Neural cell (in vitro differentiated cells): Measurements from ENCODE around the gene PLEKHA5. TPM values are rescaled to one million over a fixed set of nuclear protein-coding genes. Genes with fewer than 3 reads are reported as not detected.

Source experiments
- H2AFZ ChIP-seq: fragments of 200-600, 300-800 bp; sonication (generic), shearing (Covaris generic); 2 replicates; pipeline ENCODE4 v1.6.0; 2014; ENCODE audit warnings: low read depth, mild to moderate bottlenecking, antibody characterized with exemption, low read length, moderate library complexity
- H3F3A ChIP-seq: fragments of 200-600 bp; shearing (Covaris generic); 2 replicates; pipeline ENCODE4 v1.6.1; 2016; ENCODE audit warnings: mild to moderate bottlenecking, moderate library complexity, mixed read lengths, antibody characterized with exemption, low read length; ENCODE audit not compliant: insufficient read depth, poor library complexity, severe bottlenecking
- H3K27ac ChIP-seq: fragments of 200-600, 300-800 bp; sonication (generic), shearing (Covaris generic); 2 replicates; pipeline ENCODE4 v1.5.1; 2014; ENCODE audit warnings: mild to moderate bottlenecking, low read length, moderate library complexity
- H3K27me3 ChIP-seq: fragments of 300-800, 200-600 bp; sonication (generic), shearing (Covaris generic); 2 replicates; pipeline ENCODE4 v1.6.0; 2014; ENCODE audit warnings: mild to moderate bottlenecking, low read depth, low read length, moderate library complexity; ENCODE audit not compliant: insufficient read depth
- H3K36me3 ChIP-seq: fragments of 300-800, 200-600 bp; sonication (generic), shearing (Covaris generic); 2 replicates; pipeline ENCODE4 v1.5.1; 2014; ENCODE audit warnings: mild to moderate bottlenecking, antibody characterized with exemption, low read length, moderate library complexity; ENCODE audit not compliant: insufficient read depth
- H3K4me2 ChIP-seq: fragments of 300-800, 200-600 bp; sonication (generic), shearing (Covaris generic); 2 replicates; pipeline ENCODE4 v1.6.0; 2014; ENCODE audit warnings: mild to moderate bottlenecking, low read length
- H3K4me3 ChIP-seq: fragments of 300-800, 200-600 bp; sonication (generic), shearing (Covaris generic); 2 replicates; pipeline ENCODE4 v1.5.1; 2014; ENCODE audit warnings: mild to moderate bottlenecking, low read length, moderate library complexity
- H3K79me2 ChIP-seq: fragments of 200-600 bp; shearing (Covaris generic); replicated peaks from 2 replicates; pipeline ENCODE4 v1.6.0; 2014; ENCODE audit warnings: mild to moderate bottlenecking, low read length, moderate library complexity; ENCODE audit not compliant: insufficient read depth
- H3K9ac ChIP-seq: fragments of 300-800, 200-600 bp; sonication (generic), shearing (Covaris generic); 2 replicates; pipeline ENCODE4 v1.6.1; 2016; ENCODE audit warnings: mild to moderate bottlenecking, low read length, mixed read lengths
- H3K9me2 ChIP-seq: fragments of 200-600 bp; shearing (Covaris generic); 2 replicates; pipeline ENCODE4 v1.6.1; 2016; ENCODE audit warnings: mild to moderate bottlenecking, low read length, mixed read lengths; ENCODE audit not compliant: insufficient read depth
- H3K9me3 ChIP-seq: fragments of 200-600, 300-800 bp; sonication (generic), shearing (Covaris generic); 2 replicates; pipeline ENCODE4 v1.6.1; 2016; ENCODE audit warnings: mild to moderate bottlenecking, mixed run types, low read length, moderate library complexity, mixed read lengths
- H4K20me1 ChIP-seq: fragments of 200-600 bp; shearing (Covaris generic); 2 replicates; pipeline ENCODE4 v1.6.1; 2016; ENCODE audit warnings: mild to moderate bottlenecking, mixed run types; ENCODE audit not compliant: insufficient read depth
- CTCF ChIP-seq: fragments of 450-650 bp; IDR thresholded peaks from 2 replicates; pipeline ENCODE4 v1.5.1; 2014; ENCODE audit warnings: antibody characterized with exemption, mild to moderate bottlenecking, moderate library complexity; ENCODE audit not compliant: poor library complexity, severe bottlenecking
- EP300 ChIP-seq: fragments of 450-650 bp; conservative IDR thresholded peaks from 2 replicates; pipeline ENCODE4 v1.6.1; 2014; ENCODE audit warnings: antibody characterized with exemption, mild to moderate bottlenecking, moderate library complexity; ENCODE audit not compliant: poor library complexity, severe bottlenecking
- EZH2 ChIP-seq: fragments of 200-600, 300-800 bp; shearing (Covaris generic), sonication (generic); IDR thresholded peaks from 2 replicates; pipeline ENCODE4 v1.6.1; 2014; ENCODE audit warnings: antibody characterized with exemption, low read length, borderline replicate concordance, mild to moderate bottlenecking; ENCODE audit not compliant: insufficient read depth, poor library complexity, severe bottlenecking
- MXI1 ChIP-seq: fragments of 450-650 bp; conservative IDR thresholded peaks from 2 replicates; pipeline ENCODE4 v1.6.1; 2014; ENCODE audit warnings: antibody characterized with exemption, mild to moderate bottlenecking; ENCODE audit not compliant: poor library complexity, severe bottlenecking
- POLR2AphosphoS5 ChIP-seq: IDR thresholded peaks from 2 replicates; pipeline ENCODE4 v1.6.1; 2012
- RAD21 ChIP-seq: fragments of 450-650 bp; conservative IDR thresholded peaks from 2 replicates; pipeline ENCODE4 v1.6.1; 2014; ENCODE audit warnings: antibody characterized with exemption, mild to moderate bottlenecking, moderate library complexity
- SMC3 ChIP-seq: fragments of 450-650 bp; conservative IDR thresholded peaks from 2 replicates; pipeline ENCODE4 v1.6.1; 2014; ENCODE audit warnings: antibody characterized with exemption, mild to moderate bottlenecking, moderate library complexity; ENCODE audit not compliant: poor library complexity
- TAF1 ChIP-seq: IDR thresholded peaks from 2 replicates; pipeline ENCODE4 v1.6.1; 2012; ENCODE audit warnings: low read depth
- polyA plus RNA-seq: library from polyadenylated mRNA; depleted of rRNA; stranded (reverse); fragments of >200 nt; gene quantifications from 2 replicates; pipeline ENCODE4 v1.2.3, GENCODE V29; 2014
- TF ChIP-seq, protein P1 (sequence below): IDR thresholded peaks from 2 replicates; pipeline ENCODE4 v1.6.1; 2012; ENCODE audit warnings: borderline replicate concordance

The PLEKHA5 gene
- polyA plus RNA-seq, 1 donor from 2014 or later, result 130 TPM

GRCh38 chr12:19161216-19161615, 31.7 kb downstream of the PLEKHA5 start:
- Histone ChIP-seq H3K79me2 (peaks cover 55% of the 10 kb centered on the region), H3K27me3 (no peaks in the 10 kb centered on the region), H3K4me3 (no peak overlapping the region), H3K36me3 (peaks cover 3% of the 10 kb centered on the region), H3K4me2 (no peak overlapping the region), H3K9ac (no peak overlapping the region), H3K27ac (no peak overlapping the region), H3F3A (no peaks in the 10 kb centered on the region), H3K9me2 (no peaks in the 10 kb centered on the region), H4K20me1 (no peaks in the 10 kb centered on the region), H2AFZ (no peak overlapping the region), H3K9me3 (no peaks in the 10 kb centered on the region)
- no peak for TF ChIP-seq EZH2
- TF ChIP-seq, protein P1, sequence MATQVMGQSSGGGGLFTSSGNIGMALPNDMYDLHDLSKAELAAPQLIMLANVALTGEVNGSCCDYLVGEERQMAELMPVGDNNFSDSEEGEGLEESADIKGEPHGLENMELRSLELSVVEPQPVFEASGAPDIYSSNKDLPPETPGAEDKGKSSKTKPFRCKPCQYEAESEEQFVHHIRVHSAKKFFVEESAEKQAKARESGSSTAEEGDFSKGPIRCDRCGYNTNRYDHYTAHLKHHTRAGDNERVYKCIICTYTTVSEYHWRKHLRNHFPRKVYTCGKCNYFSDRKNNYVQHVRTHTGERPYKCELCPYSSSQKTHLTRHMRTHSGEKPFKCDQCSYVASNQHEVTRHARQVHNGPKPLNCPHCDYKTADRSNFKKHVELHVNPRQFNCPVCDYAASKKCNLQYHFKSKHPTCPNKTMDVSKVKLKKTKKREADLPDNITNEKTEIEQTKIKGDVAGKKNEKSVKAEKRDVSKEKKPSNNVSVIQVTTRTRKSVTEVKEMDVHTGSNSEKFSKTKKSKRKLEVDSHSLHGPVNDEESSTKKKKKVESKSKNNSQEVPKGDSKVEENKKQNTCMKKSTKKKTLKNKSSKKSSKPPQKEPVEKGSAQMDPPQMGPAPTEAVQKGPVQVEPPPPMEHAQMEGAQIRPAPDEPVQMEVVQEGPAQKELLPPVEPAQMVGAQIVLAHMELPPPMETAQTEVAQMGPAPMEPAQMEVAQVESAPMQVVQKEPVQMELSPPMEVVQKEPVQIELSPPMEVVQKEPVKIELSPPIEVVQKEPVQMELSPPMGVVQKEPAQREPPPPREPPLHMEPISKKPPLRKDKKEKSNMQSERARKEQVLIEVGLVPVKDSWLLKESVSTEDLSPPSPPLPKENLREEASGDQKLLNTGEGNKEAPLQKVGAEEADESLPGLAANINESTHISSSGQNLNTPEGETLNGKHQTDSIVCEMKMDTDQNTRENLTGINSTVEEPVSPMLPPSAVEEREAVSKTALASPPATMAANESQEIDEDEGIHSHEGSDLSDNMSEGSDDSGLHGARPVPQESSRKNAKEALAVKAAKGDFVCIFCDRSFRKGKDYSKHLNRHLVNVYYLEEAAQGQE, result no peak
- TF ChIP-seq MXI1, result no peak
- TF ChIP-seq EP300, result no peak
- TF ChIP-seq SMC3, result no peak
- TF ChIP-seq POLR2AphosphoS5, result no peak
- no peak for TF ChIP-seq CTCF
- TF ChIP-seq TAF1, result no peak
- TF ChIP-seq RAD21, result no peak

DNA sequence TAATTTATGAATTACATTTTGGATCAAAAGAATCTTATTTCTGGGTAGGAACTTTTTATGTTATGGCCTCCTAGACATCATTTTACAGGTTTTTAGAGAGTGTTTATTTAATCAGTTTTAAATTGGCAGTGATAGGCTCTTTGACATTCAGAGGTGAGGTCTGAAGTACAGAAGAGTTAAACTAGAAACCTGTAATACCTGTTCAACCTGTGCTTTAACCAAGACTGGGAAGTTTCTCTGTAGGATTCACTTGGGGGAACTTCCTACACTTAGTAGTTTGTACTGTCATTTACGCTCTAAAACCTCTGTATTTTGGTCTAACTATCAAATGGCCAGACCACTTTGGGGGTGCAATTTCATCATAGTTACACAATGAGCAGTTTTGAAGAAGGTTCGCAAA, 35.9 kb downstream of the PLEKHA5 start:
- Histone ChIP-seq H3K36me3 (no peaks in the 10 kb centered on the region), H3K27ac (no peak overlapping the region), H3K9me2 (no peaks in the 10 kb centered on the region), H3K27me3 (no peaks in the 10 kb centered on the region), H3K9me3 (no peaks in the 10 kb centered on the region), H3K4me2 (no peak overlapping the region), H3F3A (no peaks in the 10 kb centered on the region), H4K20me1 (no peaks in the 10 kb centered on the region), H3K4me3 (no peak overlapping the region), H2AFZ (no peak overlapping the region), H3K79me2 (peaks cover 48% of the 10 kb centered on the region), H3K9ac (no peak overlapping the region)
- no peak for TF ChIP-seq TAF1
- no peak for TF ChIP-seq EP300
- no peak for TF ChIP-seq MXI1
- TF ChIP-seq, protein P1, result no peak
- no peak for TF ChIP-seq CTCF
- no peak for TF ChIP-seq SMC3
